ENCODE results near the gene RTKN2.

The RTKN2 gene

DNA sequence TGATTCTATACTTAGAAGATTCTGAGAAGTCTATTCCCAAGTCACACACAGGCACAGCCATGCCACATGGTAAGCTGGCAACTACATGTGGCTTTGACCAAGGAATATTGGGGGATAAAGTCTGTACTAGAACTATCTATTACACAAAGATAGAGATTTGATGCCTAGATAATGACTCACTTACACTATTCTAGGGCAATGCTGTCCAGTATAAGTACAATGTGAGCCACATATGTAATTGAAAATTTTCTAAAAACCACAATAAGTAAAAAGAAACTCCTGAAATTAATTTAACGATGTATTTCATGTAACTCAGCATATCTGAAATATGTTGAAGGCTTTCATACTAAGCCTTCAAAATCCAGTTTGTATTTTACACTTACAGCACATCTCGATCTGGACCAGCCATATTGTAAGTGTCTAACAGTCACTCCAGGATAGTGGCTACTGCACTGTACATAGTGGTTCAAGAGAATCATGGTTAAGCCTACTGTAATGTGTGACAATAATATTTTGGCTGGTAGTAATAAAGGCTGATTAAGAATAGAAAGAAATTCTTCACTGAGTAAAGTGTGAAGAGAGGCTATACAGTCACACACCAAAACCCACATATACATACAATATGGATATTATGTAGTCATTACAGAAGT lies 62.8 kb downstream of the RTKN2 start:
- no peak for DNase-seq

- DNase-seq, result no peak
Measured at GRCh38 chr10:62199584-62199983, 69.1 kb downstream of the RTKN2 start.

- DNase-seq, result no peak
Measured at GRCh38 chr10:62196528-62196927, 72.1 kb downstream of the RTKN2 start.

GRCh38 chr10:62195675-62195926 lies 73.0 kb downstream of the RTKN2 start:
- no peak for DNase-seq

GRCh38 chr10:62194924-62195674 lies 73.5 kb downstream of the RTKN2 start:
- no peak for DNase-seq

DNA sequence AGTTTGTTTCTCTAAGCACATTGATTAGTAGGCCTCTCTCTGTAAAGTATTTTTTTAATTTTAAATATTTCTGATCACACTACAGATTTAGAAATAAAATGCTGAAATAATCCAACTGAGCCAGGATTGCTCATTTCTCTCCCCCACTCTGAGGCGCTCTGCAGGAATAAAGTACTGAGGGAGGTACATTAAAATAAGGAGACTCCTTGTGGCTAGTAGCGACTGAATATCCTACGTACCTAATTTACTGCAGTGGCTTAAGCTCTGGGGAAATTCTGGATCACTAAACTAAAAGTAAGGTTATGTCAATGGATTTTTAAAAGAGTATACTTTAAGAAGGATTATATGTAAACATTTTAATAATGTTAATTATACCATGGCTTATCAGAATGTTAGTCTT lies 75.2 kb downstream of the RTKN2 start:
- DNase-seq, result no peak

DNA sequence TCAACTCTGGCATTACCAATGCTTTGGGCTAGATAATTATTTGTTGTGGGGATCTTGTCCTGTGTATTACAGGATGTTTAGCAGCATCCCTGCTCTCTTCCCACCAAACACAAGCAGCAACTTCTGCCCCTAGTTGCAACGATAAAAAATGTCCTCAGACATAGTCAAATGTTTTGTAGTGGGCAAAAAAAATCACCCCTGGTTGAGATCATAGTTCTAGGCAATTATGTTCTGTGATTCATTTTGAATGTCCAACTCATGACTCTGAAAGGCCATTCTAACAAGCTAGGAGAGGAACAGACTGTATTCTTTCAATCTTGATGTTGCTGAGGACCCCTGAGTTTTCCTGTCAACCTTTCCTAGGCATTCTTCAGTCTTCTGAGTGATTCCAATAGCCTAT lies 79.5 kb downstream of the RTKN2 start:
- no peak for DNase-seq

DNA sequence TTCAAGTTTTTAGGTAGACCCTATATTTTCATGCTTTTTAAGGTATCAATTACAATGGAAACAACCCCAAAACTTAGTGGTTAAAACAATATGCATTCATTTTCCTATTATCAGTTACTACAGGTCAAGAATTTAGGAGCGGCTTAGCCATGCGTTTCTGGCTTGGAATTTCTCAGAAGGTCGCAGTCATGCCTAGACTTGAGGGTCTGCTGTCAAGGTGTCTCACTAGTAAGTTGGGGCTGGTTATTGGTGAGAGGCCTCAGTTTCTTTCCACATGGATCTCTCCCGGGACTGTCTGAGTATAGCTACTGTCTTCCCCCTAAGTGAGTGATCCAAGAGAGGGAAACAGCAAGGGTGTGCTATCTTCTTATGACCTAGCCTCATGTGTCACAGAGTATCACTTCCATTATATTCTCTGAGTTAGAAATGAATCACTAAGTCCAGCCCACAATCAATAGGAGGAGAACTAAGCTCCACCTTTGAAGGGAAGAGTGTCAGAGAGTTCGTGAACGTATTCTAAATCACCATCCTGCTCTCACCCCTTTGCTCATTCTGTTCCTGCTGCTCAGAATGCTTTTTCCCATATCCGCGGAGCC lies 80.5 kb downstream of the RTKN2 start:
- DNase-seq, result no peak

GRCh38 chr10:62186999-62187675 lies 81.5 kb downstream of the RTKN2 start:
- no peak for DNase-seq

DNA sequence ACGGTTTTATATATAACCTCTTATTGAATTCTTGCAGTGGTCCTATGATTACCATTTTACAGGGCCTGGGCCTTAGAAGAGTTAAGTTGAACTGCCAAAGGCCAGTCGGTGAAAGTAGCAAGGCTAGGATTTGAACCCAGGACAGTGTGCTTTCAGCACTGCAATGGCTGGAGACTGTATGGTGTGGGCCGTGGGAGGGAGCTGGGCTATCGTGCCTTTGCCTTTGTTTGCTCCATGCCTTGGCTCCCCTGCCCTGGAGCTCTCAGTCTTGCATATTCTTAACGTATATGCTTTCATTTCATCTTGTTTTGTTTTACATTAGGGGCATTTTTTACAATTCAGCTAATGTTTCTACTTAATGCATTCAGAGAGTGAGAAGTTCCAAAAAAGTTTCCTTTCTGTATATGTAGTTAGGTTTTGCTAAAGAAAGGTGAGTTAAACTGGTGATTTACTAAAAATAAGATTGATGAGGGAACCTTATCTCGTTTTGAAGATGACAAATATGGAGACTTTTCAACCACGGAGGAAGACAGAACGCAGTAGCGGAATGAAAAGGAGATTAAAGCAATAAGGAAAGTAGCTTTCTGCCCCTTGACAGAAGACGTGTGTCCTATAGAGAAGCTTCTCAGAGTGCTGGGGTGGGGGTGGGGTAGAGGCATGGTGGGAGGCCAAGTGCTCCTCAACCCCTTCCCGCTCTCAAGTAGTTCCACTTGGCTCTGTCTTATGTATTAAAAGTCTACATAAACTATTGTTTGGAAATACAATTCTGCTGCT lies 82.5 kb downstream of the RTKN2 start:
- DNase-seq, result no peak

- DNase-seq, result no peak
Measured at GRCh38 chr10:62183857-62184795, 84.5 kb downstream of the RTKN2 start.

DNA sequence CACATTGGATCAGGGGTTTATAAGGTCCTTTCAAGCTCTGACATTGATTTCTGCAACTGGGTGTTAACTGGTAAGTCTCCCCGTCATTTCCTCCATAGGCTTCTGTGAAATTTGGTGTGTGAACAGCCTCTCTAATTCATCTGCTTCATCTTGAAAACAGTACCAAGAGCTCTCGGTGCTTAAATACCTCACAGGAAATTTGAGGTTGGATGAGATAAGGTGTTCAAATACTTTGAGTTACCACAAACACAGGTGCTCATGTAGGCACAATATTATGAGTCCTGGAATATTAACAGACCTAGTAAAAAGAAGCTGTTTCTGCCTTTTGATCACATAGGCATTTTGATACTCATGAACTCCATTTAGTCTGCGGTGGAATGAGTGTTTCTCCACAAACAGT lies 85.2 kb downstream of the RTKN2 start:
- no peak for DNase-seq

DNA sequence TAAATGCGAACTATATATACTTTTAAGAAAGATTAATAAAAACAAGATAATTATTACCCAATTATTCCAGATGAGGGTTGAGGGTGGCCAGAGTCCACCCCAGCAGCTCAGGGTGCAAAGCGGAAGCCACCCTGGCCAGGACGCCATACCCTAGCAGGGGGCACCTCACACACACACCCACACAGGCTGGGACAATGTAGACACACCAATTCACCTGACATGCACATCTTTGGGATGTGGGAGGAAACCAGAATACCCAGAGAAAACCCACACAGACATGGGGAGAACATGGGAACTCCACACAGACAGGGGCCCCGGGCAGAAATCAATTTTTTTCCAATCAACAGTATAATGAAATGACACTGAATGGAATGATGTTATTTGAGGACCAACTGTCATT lies 86.0 kb downstream of the RTKN2 start:
- no peak for DNase-seq

DNA sequence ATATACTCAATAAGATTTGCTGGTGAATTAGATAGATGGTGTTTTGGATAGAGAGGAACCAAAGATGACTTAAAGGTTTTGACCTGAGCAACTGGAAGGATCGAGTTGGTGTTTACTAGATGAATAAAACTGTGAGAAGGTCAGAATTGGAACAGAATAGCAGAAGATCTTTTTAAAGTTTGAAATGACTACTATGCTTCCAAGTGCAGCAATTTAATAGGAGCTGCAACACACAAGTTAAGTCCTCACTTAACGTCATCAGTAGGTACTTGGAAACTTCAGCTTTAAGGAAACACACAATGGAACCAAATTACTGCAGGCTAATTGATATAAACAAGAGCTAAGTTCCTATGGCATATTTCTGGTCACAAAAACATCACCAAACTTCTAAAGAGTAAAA lies 86.5 kb downstream of the RTKN2 start:
- DNase-seq, result no peak

GRCh38 chr10:62180677-62181076 lies 88.0 kb downstream of the RTKN2 start:
- DNase-seq, result no peak

- DNase-seq, result no peak
Measured at GRCh38 chr10:62178568-62178967, 90.1 kb downstream of the RTKN2 start.

DNA sequence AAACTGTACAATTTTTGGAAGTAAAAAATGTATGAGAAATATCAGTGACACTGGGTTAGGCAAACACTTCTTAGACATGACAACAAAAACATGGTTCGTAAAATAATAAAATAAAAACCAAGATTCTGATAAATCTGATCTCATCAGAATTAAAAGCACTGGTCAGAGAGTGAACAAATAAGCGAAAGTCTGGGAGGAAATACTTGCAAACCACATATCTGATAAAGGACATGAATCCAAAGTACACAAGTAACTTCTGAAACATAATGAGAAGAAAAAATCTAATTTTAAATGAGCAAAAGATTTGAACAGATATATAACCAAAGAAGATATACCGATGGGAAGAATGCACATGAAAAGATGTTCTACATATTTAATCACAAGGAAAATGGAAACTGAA lies 91.5 kb downstream of the RTKN2 start:
- DNase-seq, result no peak

GRCh38 chr10:62175251-62175650 lies 93.4 kb downstream of the RTKN2 start:
- no peak for DNase-seq

- DNase-seq, result no peak
Measured at GRCh38 chr10:62172465-62172864, 96.2 kb downstream of the RTKN2 start.

GRCh38 chr10:62171791-62172190 lies 96.9 kb downstream of the RTKN2 start:
- no peak for DNase-seq

DNA sequence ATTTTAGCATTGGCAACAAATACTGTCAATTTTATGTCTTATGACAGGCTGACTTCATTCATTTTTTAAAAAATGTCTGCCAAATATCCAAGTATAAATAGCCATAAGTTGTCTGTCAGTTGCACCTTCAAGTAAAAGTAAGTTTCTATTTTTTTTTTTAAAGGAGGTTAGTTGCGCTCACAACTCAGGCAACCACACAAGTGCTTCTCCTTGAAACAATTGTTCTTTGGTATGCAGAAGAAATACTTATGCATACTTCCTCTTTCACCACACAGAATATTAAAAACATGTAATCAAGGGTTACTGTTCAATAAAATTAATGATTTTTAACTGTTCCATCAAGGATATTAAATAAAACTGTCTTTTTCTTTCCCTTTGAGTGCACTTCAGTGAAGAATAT lies 97.9 kb downstream of the RTKN2 start:
- DNase-seq, result no peak

Data from GF-D8 (cell line).